Activated CD4-positive, CD25-positive, alpha-beta regulatory T cell treated with anti-CD3 and anti-CD28 coated beads, Interleukin-2, amount 50 U/mL, for 24 hours (primary cell): Measurements from ENCODE around the gene SLC7A7.
A peak's percentile ranks its signal among the peaks of the same experiment; 100 is the strongest.
"Not testable (repeated sequence)": the region's sequence is repeated elsewhere in the genome, so short reads cannot be mapped to it uniquely, and the experiment has no call there.

Source experiments
- ATAC-seq, 2 donors: fragments of 150-1000 bp; cut with Tn5 transposase; one replicate each; pipeline ENCODE4 v1.10.0; 2021; ENCODE audit warnings: mild to moderate bottlenecking in 1 of 2, moderate library complexity in 1 of 2

SLC7A7 gene

DNA sequence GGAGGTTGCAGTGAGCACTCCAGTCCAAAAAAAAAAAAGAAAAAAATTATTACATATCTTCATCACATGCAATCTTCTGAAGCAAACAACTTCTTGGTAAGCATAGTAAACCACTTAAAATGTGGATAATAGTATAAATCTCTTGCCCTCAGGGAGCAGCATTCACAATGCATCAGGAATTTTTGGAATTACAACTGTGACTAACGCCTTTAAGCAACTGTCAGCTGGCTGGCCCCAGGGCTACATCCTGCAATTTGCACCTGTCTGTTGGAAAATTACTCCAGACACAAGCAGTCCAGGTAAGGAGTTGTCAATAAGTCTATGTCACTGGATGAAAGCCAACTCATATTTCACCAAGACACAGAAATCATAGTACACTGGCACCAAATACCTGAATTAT, 5.5 kb upstream of the SLC7A7 start:
- ATAC-seq, result no peak

DNA sequence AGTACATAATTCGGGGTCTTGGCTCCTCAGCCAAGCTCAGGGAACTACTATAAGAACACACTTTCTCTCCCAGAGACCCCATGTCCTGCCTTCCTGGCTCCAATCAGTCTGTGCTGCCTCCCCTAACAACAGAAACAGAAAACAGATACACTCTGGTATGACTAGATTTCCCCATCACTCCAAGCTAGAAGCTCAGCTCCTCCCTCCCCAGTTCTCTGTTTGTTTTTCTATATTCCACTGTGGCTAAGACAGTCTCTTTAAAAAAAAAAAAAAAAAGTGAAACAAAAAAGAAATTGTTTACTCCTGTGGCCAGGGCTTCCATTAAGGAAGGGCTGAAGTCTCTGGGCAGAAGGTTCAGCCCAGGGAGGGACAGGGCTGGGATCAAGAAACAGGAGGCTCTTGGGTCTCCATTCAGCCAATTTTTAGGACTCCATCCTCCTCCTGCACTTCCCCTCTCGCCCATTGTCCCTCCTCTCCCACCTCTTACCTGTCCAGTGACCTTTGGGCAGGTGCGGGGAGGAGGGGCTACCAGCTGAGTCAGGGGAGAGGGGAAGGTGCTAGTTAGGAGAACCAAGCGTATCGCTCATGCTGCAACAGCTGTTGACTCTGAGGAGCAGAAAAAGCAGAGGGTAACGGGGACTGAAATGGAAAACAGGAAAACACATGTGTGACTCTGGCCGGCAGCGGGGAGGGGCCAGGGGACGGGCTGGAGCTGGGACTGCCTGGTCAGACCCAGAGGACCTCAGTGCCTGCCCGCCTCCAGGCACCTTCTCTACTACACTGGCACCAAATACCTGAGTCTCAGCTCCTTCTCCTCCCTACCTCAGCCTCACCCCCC, 4.1 kb upstream of the SLC7A7 start:
- ATAC-seq, result no peak

DNA sequence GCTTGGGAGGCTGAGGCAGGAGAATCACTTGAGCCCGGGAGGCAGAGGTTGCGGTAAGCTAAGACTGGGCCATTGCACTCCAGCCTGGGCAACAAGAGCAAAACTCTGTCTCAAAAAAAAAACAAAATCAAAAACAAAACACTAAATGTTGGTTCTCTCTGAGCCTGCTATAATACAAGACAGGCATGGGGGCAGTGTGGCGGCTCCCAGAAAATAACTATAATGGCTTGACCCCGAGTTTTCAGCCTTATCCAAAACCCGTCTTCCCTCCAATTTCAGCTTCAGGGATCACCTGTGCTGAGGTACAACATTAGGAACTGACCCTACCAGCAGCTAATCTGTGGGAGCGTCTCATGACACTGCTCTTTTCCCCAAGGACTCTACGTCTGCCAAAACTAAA, 862 bp downstream of the SLC7A7 start:
- ATAC-seq, result no peak

DNA sequence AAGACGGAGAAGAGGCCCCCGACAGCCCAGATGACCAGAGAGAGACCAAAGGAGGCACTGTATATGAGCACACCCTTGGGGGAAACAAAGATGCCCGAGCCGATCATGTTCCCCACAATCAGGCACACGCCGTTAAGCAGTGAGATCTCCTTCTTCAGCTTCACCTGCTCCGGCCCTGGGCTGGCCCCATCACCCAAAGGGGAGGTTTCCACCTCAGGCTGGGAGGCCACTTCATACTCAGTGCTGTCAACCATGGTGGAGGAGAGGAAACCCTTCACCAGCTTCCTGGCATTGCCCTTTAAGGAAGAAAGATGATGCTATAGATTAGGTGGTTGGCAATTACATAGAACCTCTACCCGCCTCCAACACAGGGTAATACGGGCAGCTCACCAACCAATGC, 2.1 kb downstream of the SLC7A7 start:
- ATAC-seq, result no peak

DNA sequence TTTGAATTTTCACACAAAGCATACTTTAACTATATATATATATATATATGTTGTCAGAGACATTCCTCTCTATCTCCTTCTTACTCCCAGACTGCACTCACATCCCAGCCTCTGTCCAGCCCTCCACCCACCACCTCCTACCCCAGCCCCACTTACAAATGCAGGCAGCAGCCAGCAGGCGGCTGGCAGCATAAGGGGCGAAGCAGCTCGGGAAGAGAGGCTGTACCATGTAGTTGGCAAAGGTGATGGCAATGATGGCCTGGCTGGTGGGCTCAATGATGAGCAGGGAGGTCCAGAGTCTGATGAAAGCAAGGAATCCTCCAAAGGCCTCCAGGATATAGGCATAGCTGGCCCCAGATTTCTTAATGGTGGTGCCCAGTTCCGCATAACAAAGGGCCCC, 2.5 kb downstream of the SLC7A7 start:
- ATAC-seq, result peak in 1 of 2 donors; percentile 17

DNA sequence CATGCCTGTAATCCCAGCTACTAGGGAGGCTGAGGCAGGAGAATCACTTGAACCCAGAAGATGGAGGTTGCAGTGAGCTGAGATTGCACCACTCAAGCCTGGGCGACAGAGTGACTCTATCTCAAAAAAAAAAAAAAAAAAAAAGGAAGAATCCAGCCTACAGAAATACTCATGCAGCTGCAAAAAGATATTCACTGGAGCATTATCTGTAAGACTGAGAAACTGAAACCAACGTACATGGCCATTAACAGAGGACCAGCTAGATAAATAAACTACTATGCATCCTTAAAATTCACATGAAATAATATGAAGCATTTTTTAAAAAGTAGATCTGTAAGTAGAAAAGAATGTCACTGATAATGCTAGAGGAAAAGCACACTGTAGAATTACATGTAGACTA, 3.5 kb downstream of the SLC7A7 start:
- no peak for ATAC-seq

DNA sequence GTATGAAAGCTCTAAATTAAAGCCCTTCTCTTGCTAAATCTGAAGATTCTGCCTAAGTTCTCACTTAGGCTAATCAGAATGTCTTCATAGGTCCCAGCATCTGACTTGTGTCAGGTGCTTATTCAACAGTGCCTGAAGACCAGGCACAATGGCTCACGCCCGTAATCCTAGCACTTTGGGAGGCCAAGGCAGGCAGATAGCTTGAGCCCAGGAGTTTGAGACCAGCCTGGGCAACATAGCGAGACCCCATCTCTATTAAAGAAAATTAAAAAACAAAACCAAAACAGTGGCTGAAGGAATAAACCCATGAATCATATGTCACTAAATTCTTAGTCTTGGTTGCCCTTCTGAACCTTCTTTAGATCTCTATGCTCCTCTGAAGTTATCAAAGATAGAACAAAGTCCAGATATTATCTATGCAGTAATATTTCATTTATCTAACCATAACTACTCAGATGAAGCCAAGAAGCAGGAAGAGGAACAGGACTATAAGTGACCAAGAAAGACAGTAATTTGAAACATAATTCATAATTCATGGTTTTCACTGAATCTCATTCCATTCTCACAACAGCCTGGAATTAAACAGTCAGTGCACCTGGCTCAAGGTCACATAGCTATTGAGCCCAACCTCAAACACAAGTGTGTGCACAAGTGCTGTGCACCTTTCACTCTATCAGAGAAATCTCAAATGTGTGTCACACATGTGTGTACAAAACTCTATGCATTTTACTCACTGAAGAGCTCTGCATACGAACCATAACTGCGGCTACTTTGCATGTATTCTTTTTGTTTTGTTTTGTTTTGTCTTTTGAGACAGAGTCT, 6.6 kb downstream of the SLC7A7 start:
- ATAC-seq, result no peak

DNA sequence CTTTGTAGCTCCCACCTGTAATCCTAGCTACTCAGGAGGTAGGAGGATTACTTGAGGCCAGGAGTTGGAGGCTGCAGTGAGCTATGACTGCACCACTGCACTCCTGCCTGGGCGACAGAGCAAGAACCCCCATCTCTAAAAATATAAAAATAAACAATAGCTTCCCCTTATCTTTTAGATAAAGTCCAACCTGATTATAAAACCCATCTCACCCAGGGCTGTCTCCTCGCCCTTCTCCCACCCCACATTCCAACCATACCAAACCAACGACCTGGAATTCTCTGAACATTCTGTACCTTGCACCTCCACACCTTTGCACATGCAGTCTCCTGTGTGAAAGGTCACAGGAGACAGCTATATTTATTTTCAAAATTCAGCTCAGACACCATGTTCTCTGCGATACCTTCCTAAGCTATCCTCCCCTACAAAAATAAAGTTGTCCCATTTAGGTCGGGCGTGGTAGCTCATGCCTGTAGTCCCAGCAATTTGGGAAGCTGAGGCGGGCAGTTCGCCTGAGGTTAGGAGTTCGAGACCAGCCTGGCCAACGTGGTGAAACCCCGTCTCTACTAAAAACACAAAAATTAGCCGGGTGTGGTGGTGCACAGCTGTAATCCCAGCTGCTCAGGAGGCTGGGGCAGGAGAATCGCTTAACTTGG, 7.7 kb downstream of the SLC7A7 start:
- no peak for ATAC-seq

DNA sequence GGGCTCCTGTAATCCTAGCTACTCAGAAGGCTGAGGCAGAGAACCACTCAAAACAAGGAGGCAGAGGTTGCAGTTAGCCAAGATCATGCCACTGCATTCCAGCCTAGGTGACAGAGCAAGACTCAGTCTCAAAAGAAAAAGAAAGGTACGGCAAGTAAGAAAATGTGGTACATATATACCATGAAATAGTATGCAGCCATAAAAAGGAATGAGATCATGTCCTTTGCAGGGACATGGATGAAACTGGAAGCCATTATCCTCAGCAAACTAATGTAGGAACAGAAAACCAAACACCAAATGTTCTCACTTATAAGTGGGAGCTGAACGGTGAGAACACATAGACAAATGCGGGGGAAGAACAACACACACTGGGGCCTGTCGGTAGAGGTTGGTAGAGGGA, 10.0 kb downstream of the SLC7A7 start:
- ATAC-seq, result not testable (repeated sequence)

DNA sequence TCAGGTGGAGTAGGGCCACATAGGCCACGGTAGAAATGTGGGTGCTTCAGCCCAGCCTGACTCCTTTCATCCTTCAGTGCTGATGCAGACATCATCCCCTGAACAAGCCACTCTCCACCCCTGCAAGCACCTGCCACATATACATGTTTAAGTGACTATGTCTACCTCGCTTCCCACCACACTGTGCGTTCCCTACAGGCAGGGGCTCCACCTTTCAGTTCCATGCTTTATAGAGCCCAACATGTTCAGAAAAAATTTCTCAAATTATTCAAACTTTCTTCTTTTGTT, 11.6 kb downstream of the SLC7A7 start:
- no peak for ATAC-seq

DNA sequence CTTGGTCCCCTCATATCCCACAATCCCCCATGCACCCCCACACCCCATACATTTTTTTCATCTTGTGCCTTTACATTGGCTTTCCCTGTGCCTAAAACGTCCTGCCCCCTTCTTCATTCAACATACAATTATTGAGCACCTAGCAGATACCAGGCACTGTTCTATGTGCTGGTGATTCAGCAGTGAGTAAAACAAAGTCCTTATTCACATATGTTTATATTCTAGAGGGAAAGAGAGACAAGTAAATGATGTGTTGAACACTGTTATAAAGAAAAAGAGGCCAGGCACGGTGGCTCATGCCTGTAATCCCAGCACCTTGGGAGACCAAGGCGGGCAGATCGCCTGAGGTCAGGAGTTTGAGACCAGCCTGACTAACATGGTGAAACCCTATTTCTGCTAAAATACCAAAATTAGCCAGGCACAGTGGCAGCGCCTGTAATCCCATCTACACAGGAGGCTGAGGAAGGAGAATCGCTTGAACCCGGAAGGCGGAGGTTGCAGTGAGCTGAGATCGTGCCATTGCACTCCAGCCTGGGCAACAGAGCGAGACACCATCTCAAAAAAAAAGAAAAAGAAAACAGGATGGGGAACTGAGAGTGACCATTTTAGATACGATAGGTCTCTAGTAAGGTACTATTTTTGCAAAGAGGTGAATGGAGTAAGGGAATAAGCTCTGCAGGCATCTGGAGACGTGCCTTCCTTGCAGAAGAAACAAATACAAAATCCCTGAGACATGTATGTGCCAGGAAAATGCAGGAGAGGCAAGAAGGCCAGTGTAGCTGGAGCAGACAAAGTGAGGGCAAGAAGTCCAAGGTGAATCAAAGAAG, 12.2 kb downstream of the SLC7A7 start:
- ATAC-seq, result no peak

DNA sequence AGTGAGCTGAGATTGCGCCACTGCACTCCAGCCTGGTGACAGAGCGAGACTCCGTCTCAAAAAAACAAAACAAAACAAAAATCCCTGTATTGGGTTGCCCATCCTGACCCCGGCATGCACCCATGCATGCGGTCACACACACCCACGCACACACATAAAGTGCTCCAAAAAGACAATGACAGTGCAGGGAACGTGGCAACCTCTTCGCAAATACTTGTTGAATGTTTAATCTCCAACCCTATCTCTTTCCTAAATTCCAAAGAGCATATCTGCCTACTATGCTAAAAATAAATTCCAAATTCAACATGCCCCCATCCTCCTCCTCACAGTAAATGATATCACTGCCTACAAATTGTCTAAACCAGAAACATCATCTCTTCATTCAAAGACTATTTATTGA, 13.5 kb downstream of the SLC7A7 start:
- no peak for ATAC-seq

DNA sequence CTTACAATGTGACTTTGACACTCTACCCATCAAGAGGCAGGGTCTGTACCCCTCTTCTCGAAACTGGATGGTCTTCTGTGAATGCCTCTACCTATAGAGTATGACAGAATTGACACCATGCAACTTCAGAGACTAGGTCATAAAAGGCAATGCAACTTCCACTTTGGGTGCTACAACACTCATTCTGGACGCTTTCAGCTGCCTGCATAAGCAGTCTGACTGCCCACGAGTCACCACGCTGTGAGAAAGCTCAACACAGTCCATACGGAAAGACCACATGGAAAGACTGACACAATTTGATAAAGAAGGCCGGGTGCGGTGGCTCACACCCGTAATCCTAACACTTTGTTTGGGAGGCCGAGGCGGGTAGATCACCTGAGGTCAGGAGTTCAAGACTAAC, 14.9 kb downstream of the SLC7A7 start:
- ATAC-seq, result no peak

DNA sequence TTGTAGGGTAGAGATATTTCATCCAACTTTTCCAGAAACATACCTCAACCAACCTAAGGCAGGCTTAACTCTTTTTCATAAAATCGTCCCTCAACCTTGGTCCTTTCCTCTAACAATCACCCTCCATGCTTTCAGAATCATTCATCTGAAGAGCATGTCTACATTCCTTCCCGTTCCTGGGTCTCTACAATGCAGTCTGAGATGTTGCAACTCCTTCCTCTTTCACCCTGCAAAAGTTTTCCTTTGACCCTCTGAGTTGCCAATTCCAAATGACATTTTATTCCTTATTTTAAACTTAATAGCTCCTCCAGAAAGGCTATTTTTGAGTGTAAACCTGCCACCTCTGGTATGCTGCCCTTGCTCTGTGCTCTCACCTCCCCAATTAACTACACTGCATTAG, 16.7 kb downstream of the SLC7A7 start:
- no peak for ATAC-seq

DNA sequence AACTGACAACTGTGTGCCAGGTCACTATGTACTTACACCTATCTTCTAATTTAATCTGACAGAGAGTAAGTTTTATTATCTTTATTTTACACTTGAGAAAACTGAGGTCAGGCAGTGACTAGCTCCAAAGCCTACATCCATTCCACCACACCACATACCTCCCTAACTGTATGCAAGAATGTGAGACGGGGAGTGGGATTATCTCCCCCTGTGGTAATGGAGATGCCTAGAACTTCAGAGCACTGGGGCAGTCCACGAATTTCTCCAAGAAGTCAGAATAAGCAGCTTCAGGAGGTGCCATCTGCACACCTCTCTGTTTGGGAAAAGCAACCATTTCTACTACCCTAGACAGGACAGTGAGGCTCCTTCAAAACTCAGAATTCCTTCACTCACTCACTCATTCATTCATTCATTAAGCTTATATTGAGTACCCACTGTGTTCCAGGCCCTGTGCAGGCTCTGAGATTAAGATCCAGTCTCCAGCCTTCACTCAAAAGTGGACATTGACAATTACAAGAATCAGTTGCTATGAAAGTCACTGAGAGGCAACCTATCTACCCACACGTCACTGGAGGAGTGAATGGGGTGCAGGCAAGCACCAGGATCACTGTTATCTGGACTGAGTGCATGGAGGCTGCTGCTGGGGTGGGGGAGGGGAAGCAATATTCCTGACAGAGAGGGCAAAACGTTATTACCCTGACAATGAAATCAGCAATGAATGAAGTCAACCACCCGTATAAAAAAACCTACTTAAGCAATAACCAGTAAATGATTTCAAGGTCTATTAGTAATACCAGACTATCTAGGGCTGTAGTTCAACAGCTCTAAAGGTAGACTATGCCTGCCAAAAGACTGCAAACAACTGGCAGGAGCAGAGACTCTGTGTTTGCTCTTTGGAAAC, 18.0 kb downstream of the SLC7A7 start:
- no peak for ATAC-seq

DNA sequence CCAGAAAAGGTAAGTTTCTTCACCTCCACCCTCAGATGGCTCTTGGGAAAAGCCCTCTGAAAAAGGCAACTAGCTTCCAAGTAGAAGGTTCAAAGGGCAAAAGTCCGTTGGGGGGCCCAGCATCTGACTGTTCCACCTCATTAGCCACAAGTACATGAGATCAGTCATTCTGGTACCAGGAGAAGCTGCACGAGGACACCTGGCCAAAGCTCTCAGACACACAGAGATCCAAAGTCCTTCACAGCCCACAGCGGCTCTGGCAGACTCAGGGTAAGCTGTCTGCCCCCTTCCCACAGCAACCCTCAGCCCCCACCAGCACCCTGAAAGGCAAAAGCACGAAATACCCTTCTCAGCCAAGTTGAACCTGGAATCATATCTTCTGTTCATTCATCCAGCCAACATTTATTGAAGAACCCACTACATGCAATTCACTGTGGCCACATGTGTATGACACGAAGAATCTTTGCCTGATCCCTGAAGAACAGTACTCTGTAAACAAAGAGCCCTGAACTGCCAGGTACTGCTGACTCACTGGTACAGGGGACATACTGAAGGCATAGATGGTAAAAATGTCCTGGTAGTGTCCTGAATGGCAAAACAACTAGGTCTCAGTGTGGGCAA, 19.0 kb downstream of the SLC7A7 start:
- ATAC-seq, result no peak

DNA sequence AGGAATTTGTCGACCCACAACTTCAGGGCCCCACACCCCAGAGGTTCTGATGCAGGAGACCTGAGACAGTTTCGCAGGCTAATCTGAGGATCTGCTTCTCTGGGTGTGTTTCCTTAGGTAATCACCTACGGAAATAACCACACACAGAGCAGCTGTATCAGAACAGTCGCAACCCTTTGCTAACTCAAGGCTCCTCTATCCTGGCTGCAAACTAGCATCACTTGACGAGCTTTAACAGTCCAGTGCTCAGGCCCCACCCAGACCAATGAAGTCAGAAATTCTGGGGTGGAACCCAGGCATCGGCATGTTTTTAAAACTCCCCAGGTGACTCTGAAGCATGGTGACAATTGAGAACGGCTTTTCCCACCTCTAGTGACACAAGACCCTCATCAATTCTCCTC, 20.7 kb downstream of the SLC7A7 start:
- no peak for ATAC-seq

DNA sequence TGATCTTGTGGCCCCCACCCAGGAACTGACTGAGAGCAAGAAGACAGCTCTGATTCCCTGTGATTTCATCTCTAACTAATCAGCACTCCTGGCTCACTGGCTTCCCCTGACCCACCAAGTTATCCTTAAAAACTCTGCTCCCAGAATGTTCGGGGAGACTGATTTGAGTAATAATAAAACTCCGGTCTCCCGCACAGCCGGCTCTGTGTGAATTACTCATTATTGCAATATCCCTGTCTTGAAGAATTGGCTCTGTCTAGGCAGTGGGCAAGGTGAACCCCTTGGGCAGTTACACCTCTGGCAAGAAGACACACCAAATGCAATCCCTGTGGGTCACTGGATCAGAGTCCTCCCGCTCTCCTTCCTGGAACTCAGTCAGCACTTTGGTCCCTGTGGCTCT, 21.3 kb downstream of the SLC7A7 start:
- no peak for ATAC-seq

DNA sequence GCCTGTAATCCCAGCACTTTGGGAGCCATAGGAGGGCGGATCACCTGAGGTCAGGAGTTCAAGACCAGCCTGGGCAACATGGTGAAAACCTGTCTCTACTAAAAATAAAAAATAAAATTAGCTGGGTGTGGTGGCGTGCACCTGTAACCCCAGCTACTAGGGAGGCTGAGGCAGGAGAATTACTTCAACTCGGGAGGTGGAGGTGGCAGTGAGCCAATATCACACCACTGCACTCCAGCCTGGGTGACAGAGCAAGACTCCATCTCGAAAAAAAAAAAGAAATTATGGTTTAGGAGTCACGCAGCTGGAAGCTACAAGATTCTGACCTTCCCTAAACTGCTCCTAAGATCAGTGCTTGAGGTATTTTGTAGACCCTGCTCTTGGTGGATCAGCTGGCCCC, 21.7 kb downstream of the SLC7A7 start:
- ATAC-seq, result not testable (repeated sequence)

DNA sequence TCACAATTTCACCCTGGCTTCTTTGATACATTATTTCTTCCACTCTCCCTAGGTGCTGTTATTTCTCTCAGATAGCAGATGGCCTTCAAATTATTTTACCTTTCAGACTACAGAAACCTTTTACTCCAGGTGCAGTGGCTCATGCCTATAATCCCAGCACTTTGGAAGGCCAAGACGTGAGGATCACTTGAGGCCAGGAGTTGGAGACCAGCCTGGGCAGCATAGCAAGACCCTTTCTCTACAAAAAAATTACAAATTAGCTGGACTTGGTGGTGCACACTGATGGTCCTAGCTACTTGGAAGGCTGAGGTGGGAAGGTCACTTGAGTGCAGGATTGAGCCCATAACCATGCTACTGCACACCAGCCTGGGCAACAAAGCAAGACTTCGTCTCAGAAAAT, 23.1 kb downstream of the SLC7A7 start:
- ATAC-seq, result no peak

DNA sequence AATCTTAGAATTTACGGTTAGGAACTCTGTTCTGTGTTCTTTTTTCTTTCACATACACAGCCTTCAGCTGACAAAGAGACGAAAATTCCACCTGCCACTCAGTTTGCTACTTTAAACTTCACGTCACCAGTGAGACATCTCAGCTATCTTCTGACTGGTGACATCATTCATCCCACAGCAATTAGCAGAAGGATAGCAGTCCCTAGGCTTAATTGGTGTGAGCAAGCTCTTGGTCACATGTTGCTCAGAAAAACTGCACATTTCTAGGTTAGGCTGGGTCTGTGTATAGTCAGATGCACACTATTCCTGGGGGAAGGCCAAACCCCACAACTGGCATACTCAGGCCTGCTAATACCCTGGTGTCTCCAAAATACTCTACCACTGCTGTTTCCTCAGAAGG, 23.9 kb downstream of the SLC7A7 start:
- peak in 1 of 2 donors; percentile 24 for ATAC-seq
